Measurements from ENCODE around the gene CTAGE6.
"Not testable (repeated sequence)": the region's sequence is repeated elsewhere in the genome, so short reads cannot be mapped to it uniquely, and the experiment has no call there.

CTAGE6 gene

GRCh38 chr7:143757596-143757995 is at the start of gene CTAGE6:
Gene CTAGE6, minus strand, starts transcription at chr7:143757696. Its CDS starts 38 bp downstream, at chr7:143757658.
- not testable (repeated sequence) for DNase-seq (ENCODE audit: low read depth in 2 of 2)

GRCh38 chr7:143806664-143807071 is 49.2 kb upstream of the CTAGE6 start:
- DNase-seq (ENCODE audit: low read depth in 2 of 2), result not testable (repeated sequence)

- not testable (repeated sequence) for DNase-seq (ENCODE audit: low read depth in 2 of 2)
Observed at GRCh38 chr7:143797896-143798290, 40.4 kb upstream of the CTAGE6 start.

GRCh38 chr7:143797119-143797895 is 39.8 kb upstream of the CTAGE6 start:
- not testable (repeated sequence) for DNase-seq (ENCODE audit: low read depth in 2 of 2)

- DNase-seq (ENCODE audit: low read depth in 2 of 2), result not testable (repeated sequence)
Observed at GRCh38 chr7:143795653-143796052, 38.2 kb upstream of the CTAGE6 start.

GRCh38 chr7:143792633-143793032 is 35.1 kb upstream of the CTAGE6 start:
- peak; percentile 4 to 12 for DNase-seq (ENCODE audit: low read depth in 2 of 2)

- DNase-seq (ENCODE audit: low read depth in 2 of 2), result not testable (repeated sequence)
Observed at GRCh38 chr7:143785415-143786182, 28.1 kb upstream of the CTAGE6 start.

GRCh38 chr7:143779591-143779990 is 22.1 kb upstream of the CTAGE6 start:
- DNase-seq (ENCODE audit: low read depth in 2 of 2), result not testable (repeated sequence)

GRCh38 chr7:143772738-143773468 is 15.4 kb upstream of the CTAGE6 start:
- not testable (repeated sequence) for DNase-seq (ENCODE audit: low read depth in 2 of 2)

- DNase-seq (ENCODE audit: low read depth in 2 of 2), result not testable (repeated sequence)
Observed at GRCh38 chr7:143767531-143767930, 10.0 kb upstream of the CTAGE6 start.

GRCh38 chr7:143765678-143766077 is 8.2 kb upstream of the CTAGE6 start:
- not testable (repeated sequence) for DNase-seq (ENCODE audit: low read depth in 2 of 2)

- not testable (repeated sequence) for DNase-seq (ENCODE audit: low read depth in 2 of 2)
Observed at GRCh38 chr7:143763065-143763464, 5.6 kb upstream of the CTAGE6 start.

GRCh38 chr7:143745340-143745739 is 12.2 kb downstream of the CTAGE6 start:
- DNase-seq (ENCODE audit: low read depth in 2 of 2), result not testable (repeated sequence)

GRCh38 chr7:143737037-143737819 is 20.3 kb downstream of the CTAGE6 start:
- not testable (repeated sequence) for DNase-seq (ENCODE audit: low read depth in 2 of 2)

- no peak for DNase-seq (ENCODE audit: low read depth in 2 of 2)
Observed at GRCh38 chr7:143735962-143736361, 21.5 kb downstream of the CTAGE6 start.

GRCh38 chr7:143733876-143734275 is 23.6 kb downstream of the CTAGE6 start:
- DNase-seq (ENCODE audit: low read depth in 2 of 2), result no peak

GRCh38 chr7:143728333-143728862 is 29.1 kb downstream of the CTAGE6 start:
- no peak for DNase-seq (ENCODE audit: low read depth in 2 of 2)

- DNase-seq (ENCODE audit: low read depth in 2 of 2), result not testable (repeated sequence)
Observed at GRCh38 chr7:143727561-143727960, 29.9 kb downstream of the CTAGE6 start.

GRCh38 chr7:143726143-143726542 is 31.4 kb downstream of the CTAGE6 start:
- not testable (repeated sequence) for DNase-seq (ENCODE audit: low read depth in 2 of 2)

GRCh38 chr7:143720335-143720734 is 37.2 kb downstream of the CTAGE6 start:
- not testable (repeated sequence) for DNase-seq (ENCODE audit: low read depth in 2 of 2)

Measured in stimulated activated CD4-positive, alpha-beta T cell treated with anti-CD3 and anti-CD28 coated beads, Interleukin-15, amount 100 ng/mL, for 48 hours (primary cell).